GM12878 (cell line): Measurements from ENCODE around the gene PGRMC2.

ENCODE experiments used
- IRF3 ChIP-seq: fragments of 450-650 bp; IDR thresholded peaks from 2 replicates; pipeline ENCODE4 v1.6.1; 2014; ENCODE audit warnings: mild to moderate bottlenecking
- RAD21 ChIP-seq: IDR thresholded peaks from 2 replicates; pipeline ENCODE4 v1.6.1; 2011; ENCODE audit warnings: mild to moderate bottlenecking, low read depth, low read length, moderate library complexity; ENCODE audit not compliant: insufficient read depth
- SMC3 ChIP-seq: IDR thresholded peaks from 2 replicates; pipeline ENCODE4 v1.6.1; 2011; ENCODE audit warnings: low read length, improper control_type of control experiment, borderline replicate concordance
- SREBF2 ChIP-seq: IDR thresholded peaks from 2 replicates; pipeline ENCODE4 v1.6.1; 2012; ENCODE audit warnings: mild to moderate bottlenecking, low read length
- TARDBP ChIP-seq: IDR thresholded peaks from 2 replicates; pipeline ENCODE4 v1.6.1; 2016; ENCODE audit warnings: borderline replicate concordance

- TF ChIP-seq IRF3 (no peak), SREBF2 (no peak), TARDBP (no peak), SMC3 (no peak), RAD21 (no peak)
These were observed 46.6 kb upstream of the PGRMC2 start for GRCh38 chr4:128334256-128334655.
